K562 (cell line): ENCODE measurements around the gene OR52A5. TPM values are rescaled to one million over a fixed set of nuclear protein-coding genes. Genes with fewer than 3 reads are reported as not detected.

Source experiments
- ARID2 ChIP-seq: fragments of 450-650 bp; IDR thresholded peaks from 2 replicates; pipeline ENCODE4 v1.6.1; 2017; ENCODE audit warnings: antibody characterized with exemption, mild to moderate bottlenecking
- BCOR ChIP-seq: fragments of 450-650 bp; IDR thresholded peaks from 2 replicates; pipeline ENCODE4 v1.6.1; 2016
- HDGF ChIP-seq: fragments of 450-650 bp; IDR thresholded peaks from 2 replicates; pipeline ENCODE4 v1.6.1; 2016
- KDM4B ChIP-seq, 2 experiments: fragments of 450-650 bp in 1 of 2; sonication (generic) in 1 of 2; IDR thresholded peaks; 2 replicates each; pipeline ENCODE4 v1.6.1; 2016 to 2017; ENCODE audit warnings: borderline replicate concordance in 2 of 2, antibody characterized with exemption in 1 of 2, low read depth in 1 of 2, mild to moderate bottlenecking in 1 of 2
- KLF13 ChIP-seq: fragments of 450-650 bp; IDR thresholded peaks from 2 replicates; pipeline ENCODE4 v1.6.1; 2016; ENCODE audit warnings: missing genetic modification characterization, low read depth, mild to moderate bottlenecking, missing compliant biosample characterization, moderate library complexity, borderline replicate concordance
- MECOM ChIP-seq: fragments of 250-450 bp; sonication (Bioruptor Pico); IDR thresholded peaks from 2 replicates; pipeline ENCODE4 v1.8.0; 2022; ENCODE audit warnings: inconsistent platforms
- NR2C2 ChIP-seq, 2 experiments: fragments of 200-800 bp in 1 of 2; sonication (Bioruptor generic) in 1 of 2; sonication (generic) in 1 of 2; formaldehyde crosslinking in 1 of 2; IDR thresholded peaks; 2 replicates each; pipeline versions ENCODE4 v1.6.1 to v1.8.0; 2016 to 2022; ENCODE audit warnings: mild to moderate bottlenecking in 1 of 2, missing compliant biosample characterization in 1 of 2, missing genetic modification characterization in 1 of 2, missing genetic modification reagents in 1 of 2
- RBFOX2 ChIP-seq: fragments of 200-400 bp; formaldehyde crosslinking; IDR thresholded peaks from 2 replicates; pipeline ENCODE4 v1.6.1; 2017; ENCODE audit warnings: low read depth, mild to moderate bottlenecking, low read length, moderate library complexity
- SAP30 ChIP-seq: fragments of 200-600 bp; sonication (generic); IDR thresholded peaks from 2 replicates; pipeline ENCODE4 v1.6.1; 2012; ENCODE audit warnings: borderline replicate concordance, low read depth, mild to moderate bottlenecking, moderate library complexity, low read length, control low read depth, inconsistent platforms; ENCODE audit not compliant: insufficient read depth, poor library complexity, severe bottlenecking
- STAT5A ChIP-seq: IDR thresholded peaks from 2 replicates; pipeline ENCODE4 v1.6.1; 2012; ENCODE audit warnings: low read length, inconsistent platforms, borderline replicate concordance
- TBL1XR1 ChIP-seq, 2 experiments: IDR thresholded peaks; 2 replicates each; pipeline ENCODE4 v1.6.1; 2012; ENCODE audit warnings: improper control_type of control experiment in 2 of 2, low read length in 2 of 2, mild to moderate bottlenecking in 1 of 2
- ZFP30 ChIP-seq: fragments of 250-450 bp; sonication (Bioruptor Pico); IDR thresholded peaks from 2 replicates; pipeline ENCODE4 v1.8.0; 2022; ENCODE audit warnings: moderate library complexity, mild to moderate bottlenecking, inconsistent platforms, borderline replicate concordance
- ZNF143 ChIP-seq: sonication (generic); formaldehyde crosslinking; IDR thresholded peaks from 2 replicates; pipeline ENCODE4 v1.9.0; 2022; ENCODE audit warnings: mild to moderate bottlenecking, missing genetic modification reagents
- ZNF212 ChIP-seq: fragments of 450-650 bp; formaldehyde crosslinking; IDR thresholded peaks from 2 replicates; pipeline ENCODE4 v1.4.0; 2020; ENCODE audit warnings: mild to moderate bottlenecking
- ZNF347 ChIP-seq: fragments of 450-650 bp; formaldehyde crosslinking; IDR thresholded peaks from 2 replicates; pipeline ENCODE4 v1.4.0; 2020; ENCODE audit warnings: low read depth, mild to moderate bottlenecking, moderate library complexity
- ZNF780A ChIP-seq: fragments of 250-450 bp; sonication (Bioruptor Pico); IDR thresholded peaks from 2 replicates; pipeline ENCODE4 v1.5.0; 2021; ENCODE audit warnings: mild to moderate bottlenecking
- polyA plus RNA-seq, 8 experiments: library from polyadenylated mRNA; depleted of rRNA in 4 of 8; stranded (reverse) in 5 of 8; unstranded in 3 of 8; fragments of >200 nt; fragmentation: Nextera tagmentation in 2 of 8; fragmentation: Illumina TruSeq in 1 of 8; extraction: Ambion mirVana in 2 of 8; extraction: Trizol in 1 of 8; gene quantifications; 2 replicates each; pipeline versions ENCODE4 v1.2.1 to v1.2.3, GENCODE V29; 2011 to 2014; ENCODE audit warnings: inconsistent platforms in 1 of 8, missing spikeins in 1 of 8
- total RNA-seq, 7 experiments: library from RNA; depleted of rRNA in 6 of 7; stranded (reverse); fragments of >200 nt in 6 of 7; fragmentation: Illumina TruSeq in 2 of 7; extraction: Trizol in 2 of 7; gene quantifications; 2 replicates each; pipeline versions ENCODE4 v1.2.1 to v1.2.3, GENCODE V29; 2011 to 2021; ENCODE audit warnings: low replicate concordance in 1 of 7
- TF ChIP-seq, protein P1 (sequence below): fragments of 450-650 bp; IDR thresholded peaks from 2 replicates; pipeline ENCODE4 v1.6.1; 2018; ENCODE audit not compliant: partially characterized antibody
- TF ChIP-seq, protein P2 (sequence below): fragments of 450-650 bp; formaldehyde crosslinking; IDR thresholded peaks from 2 replicates; pipeline ENCODE4 v1.4.0; 2020; ENCODE audit warnings: mild to moderate bottlenecking
- TF ChIP-seq, protein P3 (sequence below): fragments of 250-450 bp; sonication (Bioruptor Pico); IDR thresholded peaks from 2 replicates; pipeline ENCODE4 v1.4.0; 2020; ENCODE audit warnings: mild to moderate bottlenecking, moderate library complexity

Gene OR52A5
- total and polyA plus RNA-seq, 9 of the 15 experiments (the other 6 are each of a cell fraction or from before 2014, with no cell fraction given) = 0.04 to 1.1 (median 0.94) TPM; not detected in 6

DNA sequence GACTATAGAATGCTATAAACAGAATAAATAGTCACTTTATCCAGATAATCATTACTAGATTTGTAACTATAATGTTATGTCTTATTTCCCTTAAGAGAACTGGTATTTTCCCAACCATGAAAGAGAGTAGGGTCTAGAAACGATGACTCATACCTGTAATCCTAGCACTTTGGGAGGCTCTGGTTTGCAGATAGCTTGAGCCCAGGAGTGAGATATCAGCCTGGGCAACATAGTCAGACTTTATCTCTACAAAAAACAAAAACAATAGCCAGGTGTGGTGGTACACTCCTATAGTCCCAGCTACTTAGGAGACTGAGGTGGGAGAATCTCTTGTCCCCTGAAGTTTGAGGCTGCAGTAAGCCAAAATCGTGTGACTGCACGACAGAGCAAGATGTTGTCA is 30.9 kb downstream of the OR52A5 start (continued):
- TF ChIP-seq, protein P1, sequence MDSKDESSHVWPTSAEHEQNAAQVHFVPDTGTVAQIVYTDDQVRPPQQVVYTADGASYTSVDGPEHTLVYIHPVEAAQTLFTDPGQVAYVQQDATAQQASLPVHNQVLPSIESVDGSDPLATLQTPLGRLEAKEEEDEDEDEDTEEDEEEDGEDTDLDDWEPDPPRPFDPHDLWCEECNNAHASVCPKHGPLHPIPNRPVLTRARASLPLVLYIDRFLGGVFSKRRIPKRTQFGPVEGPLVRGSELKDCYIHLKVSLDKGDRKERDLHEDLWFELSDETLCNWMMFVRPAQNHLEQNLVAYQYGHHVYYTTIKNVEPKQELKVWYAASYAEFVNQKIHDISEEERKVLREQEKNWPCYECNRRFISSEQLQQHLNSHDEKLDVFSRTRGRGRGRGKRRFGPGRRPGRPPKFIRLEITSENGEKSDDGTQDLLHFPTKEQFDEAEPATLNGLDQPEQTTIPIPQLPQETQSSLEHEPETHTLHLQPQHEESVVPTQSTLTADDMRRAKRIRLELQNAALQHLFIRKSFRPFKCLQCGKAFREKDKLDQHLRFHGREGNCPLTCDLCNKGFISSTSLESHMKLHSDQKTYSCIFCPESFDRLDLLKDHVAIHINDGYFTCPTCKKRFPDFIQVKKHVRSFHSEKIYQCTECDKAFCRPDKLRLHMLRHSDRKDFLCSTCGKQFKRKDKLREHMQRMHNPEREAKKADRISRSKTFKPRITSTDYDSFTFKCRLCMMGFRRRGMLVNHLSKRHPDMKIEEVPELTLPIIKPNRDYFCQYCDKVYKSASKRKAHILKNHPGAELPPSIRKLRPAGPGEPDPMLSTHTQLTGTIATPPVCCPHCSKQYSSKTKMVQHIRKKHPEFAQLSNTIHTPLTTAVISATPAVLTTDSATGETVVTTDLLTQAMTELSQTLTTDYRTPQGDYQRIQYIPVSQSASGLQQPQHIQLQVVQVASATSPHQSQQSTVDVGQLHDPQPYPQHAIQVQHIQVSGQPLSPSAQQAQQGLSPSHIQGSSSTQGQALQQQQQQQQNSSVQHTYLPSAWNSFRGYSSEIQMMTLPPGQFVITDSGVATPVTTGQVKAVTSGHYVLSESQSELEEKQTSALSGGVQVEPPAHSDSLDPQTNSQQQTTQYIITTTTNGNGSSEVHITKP = no peak
- TF ChIP-seq RBFOX2 (no peak), BCOR (no peak), ZFP30 (CRISPR knock-in tag) (no peak), ZNF347 (no peak), KLF13 (tag) (no peak), ZNF143 (CRISPR knock-in tag) (no peak), STAT5A (peak; percentile 35; the same call in 1 of the 2 replicates), SAP30 (no peak), HDGF (no peak), KDM4B (IDR thresholded peaks at IDR 0.05; ENCODE audit: borderline replicate concordance in 2 of 2, low read depth in 1 of 2) (no peak), MECOM (no peak), NR2C2 (CRISPR knock-in tag; IDR thresholded peaks at IDR 0.05) (no peak), NR2C2 (tag; IDR thresholded peaks at IDR 0.05) (no peak), TBL1XR1 (IDR thresholded peaks at IDR 0.05; ENCODE audit: low read length in 2 of 2) (no peak), ZNF212 (CRISPR knock-in tag) (no peak), ZNF780A (CRISPR knock-in tag) (no peak), ARID2 (no peak)
- TF ChIP-seq, protein P2, sequence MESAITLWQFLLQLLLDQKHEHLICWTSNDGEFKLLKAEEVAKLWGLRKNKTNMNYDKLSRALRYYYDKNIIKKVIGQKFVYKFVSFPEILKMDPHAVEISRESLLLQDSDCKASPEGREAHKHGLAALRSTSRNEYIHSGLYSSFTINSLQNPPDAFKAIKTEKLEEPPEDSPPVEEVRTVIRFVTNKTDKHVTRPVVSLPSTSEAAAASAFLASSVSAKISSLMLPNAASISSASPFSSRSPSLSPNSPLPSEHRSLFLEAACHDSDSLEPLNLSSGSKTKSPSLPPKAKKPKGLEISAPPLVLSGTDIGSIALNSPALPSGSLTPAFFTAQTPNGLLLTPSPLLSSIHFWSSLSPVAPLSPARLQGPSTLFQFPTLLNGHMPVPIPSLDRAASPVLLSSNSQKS (CRISPR knock-in tag) = no peak
- TF ChIP-seq, protein P3, sequence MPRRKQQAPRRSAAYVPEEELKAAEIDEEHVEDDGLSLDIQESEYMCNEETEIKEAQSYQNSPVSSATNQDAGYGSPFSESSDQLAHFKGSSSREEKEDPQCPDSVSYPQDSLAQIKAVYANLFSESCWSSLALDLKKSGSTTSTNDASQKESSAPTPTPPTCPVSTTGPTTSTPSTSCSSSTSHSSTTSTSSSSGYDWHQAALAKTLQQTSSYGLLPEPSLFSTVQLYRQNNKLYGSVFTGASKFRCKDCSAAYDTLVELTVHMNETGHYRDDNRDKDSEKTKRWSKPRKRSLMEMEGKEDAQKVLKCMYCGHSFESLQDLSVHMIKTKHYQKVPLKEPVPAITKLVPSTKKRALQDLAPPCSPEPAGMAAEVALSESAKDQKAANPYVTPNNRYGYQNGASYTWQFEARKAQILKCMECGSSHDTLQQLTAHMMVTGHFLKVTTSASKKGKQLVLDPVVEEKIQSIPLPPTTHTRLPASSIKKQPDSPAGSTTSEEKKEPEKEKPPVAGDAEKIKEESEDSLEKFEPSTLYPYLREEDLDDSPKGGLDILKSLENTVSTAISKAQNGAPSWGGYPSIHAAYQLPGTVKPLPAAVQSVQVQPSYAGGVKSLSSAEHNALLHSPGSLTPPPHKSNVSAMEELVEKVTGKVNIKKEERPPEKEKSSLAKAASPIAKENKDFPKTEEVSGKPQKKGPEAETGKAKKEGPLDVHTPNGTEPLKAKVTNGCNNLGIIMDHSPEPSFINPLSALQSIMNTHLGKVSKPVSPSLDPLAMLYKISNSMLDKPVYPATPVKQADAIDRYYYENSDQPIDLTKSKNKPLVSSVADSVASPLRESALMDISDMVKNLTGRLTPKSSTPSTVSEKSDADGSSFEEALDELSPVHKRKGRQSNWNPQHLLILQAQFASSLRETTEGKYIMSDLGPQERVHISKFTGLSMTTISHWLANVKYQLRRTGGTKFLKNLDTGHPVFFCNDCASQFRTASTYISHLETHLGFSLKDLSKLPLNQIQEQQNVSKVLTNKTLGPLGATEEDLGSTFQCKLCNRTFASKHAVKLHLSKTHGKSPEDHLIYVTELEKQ (CRISPR knock-in tag) = no peak
